Vagina (tissue), 2 donors: ENCODE results near the gene ABCA13.

Source experiments
- POLR2A ChIP-seq, 2 donors: fragments of 450-650 bp; IDR thresholded peaks; one replicate each; pipeline ENCODE4 v1.6.1; 2017; ENCODE audit warnings: antibody characterized with exemption in 2 of 2, mild to moderate bottlenecking in 2 of 2, moderate library complexity in 2 of 2
- POLR2AphosphoS5 ChIP-seq, 2 donors: sonication (generic); formaldehyde crosslinking; IDR thresholded peaks; one replicate each; pipeline ENCODE4 v1.9.0; 2017; ENCODE audit warnings: antibody characterized with exemption in 2 of 2, mild to moderate bottlenecking in 2 of 2, low read depth in 1 of 2; ENCODE audit not compliant: insufficient read depth in 1 of 2
- TF ChIP-seq, protein P1 (sequence below), 3 experiments: fragments of 450-650 bp in 2 of 3; fragments of 200-600 bp in 1 of 3; sonication (generic) in 1 of 3; IDR thresholded peaks; one replicate each; pipeline ENCODE4 v1.5.1; 2017 to 2019; ENCODE audit warnings: antibody characterized with exemption in 3 of 3, mild to moderate bottlenecking in 2 of 3, moderate library complexity in 2 of 3

DNA sequence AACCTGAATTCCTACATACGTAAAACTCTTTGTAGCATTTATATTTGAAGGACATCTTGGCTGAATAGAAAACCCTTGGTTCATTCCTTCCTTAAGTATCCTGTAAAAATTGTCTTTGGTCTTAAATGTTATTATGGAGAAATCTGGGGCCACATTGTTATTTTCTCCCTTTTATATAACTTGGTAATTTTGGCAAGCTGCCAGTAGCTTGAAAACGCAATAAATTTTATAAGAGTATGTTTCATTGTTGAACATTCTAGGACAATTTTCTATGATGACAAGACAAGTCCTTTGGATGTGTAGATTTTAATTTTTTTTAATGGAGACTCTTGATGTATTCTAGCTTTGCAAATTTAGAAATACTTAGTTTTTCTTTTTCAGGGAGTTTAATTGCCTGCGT lies 191.9 kb downstream of the ABCA13 start:
- TF ChIP-seq, protein P1, sequence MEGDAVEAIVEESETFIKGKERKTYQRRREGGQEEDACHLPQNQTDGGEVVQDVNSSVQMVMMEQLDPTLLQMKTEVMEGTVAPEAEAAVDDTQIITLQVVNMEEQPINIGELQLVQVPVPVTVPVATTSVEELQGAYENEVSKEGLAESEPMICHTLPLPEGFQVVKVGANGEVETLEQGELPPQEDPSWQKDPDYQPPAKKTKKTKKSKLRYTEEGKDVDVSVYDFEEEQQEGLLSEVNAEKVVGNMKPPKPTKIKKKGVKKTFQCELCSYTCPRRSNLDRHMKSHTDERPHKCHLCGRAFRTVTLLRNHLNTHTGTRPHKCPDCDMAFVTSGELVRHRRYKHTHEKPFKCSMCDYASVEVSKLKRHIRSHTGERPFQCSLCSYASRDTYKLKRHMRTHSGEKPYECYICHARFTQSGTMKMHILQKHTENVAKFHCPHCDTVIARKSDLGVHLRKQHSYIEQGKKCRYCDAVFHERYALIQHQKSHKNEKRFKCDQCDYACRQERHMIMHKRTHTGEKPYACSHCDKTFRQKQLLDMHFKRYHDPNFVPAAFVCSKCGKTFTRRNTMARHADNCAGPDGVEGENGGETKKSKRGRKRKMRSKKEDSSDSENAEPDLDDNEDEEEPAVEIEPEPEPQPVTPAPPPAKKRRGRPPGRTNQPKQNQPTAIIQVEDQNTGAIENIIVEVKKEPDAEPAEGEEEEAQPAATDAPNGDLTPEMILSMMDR (IDR thresholded peaks at IDR 0.05), result no peak
- TF ChIP-seq POLR2A (IDR thresholded peaks at IDR 0.05), result no peak
- no peak for TF ChIP-seq POLR2AphosphoS5 (IDR thresholded peaks at IDR 0.05; ENCODE audit: insufficient read depth in 1 of 2, low read depth in 1 of 2)
